NCI-H510A (cell line): ENCODE data around the gene COPE.

Experiments used
- DNase-seq: peaks from one replicate; lab custom pipeline; 2025; lab: John Stamatoyannopoulos, UW

COPE gene

GRCh38 chr19:18894254-18895037 lies 24.7 kb downstream of the COPE start:
- DNase-seq, result no peak

DNA sequence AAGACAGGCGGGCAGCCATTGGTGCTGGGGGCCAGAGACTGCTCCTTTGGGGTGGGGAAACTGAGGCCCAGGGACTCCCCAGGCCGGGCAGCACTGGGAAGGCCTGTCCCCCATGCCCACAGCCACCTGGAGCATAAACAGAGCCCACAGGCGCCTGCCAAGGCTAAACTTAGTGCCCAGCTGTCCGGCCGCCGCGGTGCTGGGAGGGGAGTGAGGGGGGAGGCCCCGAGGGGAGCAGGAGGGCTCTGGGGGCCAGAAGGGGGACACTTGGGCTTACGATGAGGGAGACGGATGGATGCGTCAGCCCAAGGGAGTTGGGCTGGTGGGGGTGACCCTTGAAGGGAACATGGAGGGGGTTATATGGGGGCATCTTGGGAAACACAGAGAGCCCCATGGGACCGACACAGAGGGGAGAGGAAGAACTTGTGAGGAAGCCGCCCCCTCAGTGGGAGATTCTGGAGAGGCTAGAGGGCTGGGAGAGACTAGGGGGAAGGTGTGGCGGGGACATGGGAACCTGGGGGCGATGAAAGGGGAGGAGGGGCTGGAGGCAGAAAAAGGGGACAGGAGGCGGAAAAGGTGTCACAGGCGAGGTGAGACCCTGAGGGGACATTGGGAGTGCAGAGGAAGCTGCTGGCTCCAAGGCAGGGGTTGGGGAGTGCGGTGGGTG lies 25.5 kb downstream of the COPE start:
- no peak for DNase-seq

- DNase-seq, result no peak
These were observed 29.0 kb downstream of the COPE start for GRCh38 chr19:18889949-18890745.

DNA sequence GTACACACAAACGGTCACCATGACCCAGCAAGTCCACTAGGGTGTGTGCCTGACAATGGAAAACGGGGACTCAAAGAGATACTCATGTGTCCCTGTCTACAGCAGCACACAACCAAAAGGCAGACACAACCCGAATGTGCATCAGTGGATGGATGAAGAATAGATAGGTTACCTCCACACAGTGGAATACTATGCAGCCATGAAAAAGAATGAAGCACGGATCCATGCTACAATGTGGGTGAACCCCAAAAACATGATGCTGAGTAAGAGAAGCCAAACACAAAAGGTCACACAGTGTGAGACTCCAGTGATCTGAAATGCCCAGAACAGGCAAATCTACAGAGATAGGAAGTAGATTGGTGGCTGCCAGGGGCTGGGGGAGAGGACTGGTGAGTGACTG lies 32.2 kb downstream of the COPE start:
- DNase-seq, result no peak

DNA sequence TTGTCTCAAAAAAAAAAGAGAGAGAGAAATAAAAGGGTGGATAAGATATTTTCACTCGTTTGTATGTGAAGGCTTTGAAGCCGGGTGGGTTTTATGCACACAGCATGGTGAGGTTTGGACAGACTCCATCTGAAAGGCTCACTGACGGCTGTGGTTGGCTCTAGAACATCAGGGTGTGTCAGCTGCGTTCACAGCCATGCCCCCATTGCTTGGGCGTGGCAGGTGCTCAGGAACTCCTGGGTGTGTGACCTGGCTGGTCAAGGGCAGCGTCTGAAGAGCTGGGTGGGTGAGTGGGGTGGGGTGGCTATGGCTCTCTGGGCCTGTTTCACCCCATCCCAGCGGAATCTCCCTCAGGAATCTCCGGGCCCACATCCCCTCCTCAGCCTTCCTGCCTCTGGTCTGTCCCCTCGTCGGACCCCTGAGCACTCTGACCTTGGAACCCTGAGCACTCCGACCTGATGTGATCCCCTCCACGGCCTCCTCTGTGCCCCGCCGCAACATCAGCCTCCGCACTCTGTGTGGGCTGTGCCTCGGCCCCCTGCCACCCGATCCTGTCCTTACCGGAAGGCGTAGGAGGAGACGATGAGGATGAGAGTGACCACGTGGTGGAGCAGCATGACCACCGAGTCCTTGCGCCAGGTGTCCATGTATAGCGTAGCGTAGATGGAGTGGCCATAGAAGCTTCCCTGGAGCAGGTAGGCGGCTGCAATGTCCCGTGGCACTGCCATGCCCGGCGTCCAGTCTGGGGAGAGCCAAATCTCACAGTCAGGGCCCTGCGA lies 35.5 kb downstream of the COPE start:
- no peak for DNase-seq

- no peak for DNase-seq
These were observed 37.7 kb downstream of the COPE start for GRCh38 chr19:18881491-18881890.

DNA sequence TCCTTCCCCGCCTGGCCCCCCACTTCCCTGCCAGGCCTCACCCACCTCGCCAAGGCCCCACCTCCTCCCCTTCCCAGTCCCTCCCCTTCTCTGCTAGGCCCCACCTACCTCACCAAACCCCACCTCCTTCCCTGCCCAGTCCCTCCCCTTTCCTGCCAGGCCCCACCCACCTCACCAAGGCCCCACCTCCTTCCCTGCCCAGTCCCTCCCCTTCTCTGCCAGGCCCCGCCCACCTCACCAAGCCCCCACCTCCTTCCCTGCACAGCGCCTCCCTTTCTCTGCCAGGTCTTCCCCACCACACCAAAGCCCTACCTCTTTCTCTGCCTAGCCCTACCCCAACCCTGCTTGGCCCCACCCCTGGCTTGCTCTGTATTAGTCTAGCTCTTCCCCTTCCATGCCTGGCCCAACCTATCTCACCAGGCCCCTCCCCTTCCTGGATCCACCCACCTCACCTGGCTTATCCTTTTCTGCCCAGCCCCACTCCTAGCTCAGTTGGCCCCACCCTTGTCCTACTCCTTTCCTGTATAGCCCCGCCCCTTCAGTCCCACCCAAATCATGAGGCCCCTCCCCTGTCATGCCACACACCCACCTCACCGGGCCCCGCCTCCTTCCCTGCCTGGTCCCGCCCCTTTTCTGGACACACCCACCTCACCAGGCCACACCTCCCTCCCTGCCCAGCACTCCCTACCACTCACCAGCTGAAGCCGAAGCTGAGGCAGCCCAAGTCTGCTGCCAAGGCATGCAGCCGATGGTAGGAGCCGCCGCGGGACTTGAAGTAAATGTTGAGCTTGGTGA lies 39.4 kb downstream of the COPE start:
- no peak for DNase-seq

DNA sequence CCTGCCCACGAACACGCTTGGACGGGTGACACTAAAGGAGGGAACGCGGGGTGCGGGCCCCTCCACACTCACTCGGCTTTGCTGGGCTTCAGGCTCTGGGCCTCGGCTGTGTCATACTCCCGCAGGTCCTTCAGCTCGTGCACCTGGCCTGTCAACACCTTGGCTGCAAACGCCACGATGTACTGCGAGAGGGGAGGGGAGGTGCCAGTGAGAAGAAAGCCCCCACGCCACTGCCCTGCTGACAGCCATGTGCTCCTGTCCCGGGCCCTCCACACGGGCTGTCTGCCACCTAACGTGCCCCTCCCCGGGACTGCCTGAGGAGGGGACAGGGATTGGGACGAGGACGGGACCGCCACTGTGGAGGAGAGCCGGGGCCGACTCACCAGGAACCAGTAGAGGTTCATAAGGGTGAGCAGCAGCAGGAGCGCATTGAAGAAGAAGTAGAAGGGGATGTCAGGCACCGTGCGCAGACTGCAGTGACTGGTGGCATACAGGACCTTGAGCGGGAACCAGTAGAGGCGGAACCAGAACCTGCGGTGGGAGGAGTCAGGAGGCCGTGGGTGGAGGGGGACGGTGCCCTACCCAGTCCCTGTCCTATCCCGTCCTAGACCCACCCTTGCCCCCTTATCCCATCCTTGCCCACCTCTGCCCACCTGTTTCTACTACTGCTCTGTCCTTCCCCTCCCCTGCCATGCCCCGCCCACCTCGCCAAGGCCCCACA lies 40.2 kb downstream of the COPE start:
- no peak for DNase-seq

DNA sequence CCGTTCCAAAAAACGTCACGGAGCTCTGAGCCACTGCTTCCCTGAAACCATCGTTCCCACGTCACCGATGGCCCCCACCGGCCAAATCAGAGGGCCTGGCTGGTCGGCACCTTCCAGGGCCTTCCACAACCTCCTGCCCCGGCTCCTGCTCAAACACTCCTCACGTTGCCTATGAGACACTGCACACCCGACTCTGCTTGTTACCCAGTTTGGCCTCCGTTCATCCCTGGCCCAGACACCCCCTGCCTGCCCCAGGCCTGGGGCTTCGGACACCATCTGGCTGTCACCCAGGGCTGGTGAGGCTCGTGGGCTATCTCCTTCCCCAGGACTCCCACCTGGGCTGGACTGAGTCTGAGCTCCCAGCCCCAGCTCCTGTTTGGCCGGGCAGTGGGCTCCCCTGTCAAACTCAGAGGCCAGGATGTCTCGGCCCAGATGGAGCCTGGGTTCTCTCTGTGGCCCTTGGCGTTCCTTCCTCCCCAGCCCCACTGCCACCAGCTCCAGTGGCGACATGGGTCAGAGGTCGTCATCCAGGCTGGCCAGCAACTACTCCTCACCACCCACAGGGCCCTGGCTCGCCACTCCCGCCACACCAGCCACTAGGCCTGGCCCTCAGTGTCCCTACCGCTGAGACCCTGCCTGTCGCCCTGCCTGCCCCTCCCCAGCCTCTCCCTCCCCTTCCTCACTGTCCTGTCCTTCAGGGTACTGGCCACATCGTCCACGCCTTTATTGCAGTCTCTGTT lies 41.0 kb downstream of the COPE start:
- DNase-seq, result no peak

DNA sequence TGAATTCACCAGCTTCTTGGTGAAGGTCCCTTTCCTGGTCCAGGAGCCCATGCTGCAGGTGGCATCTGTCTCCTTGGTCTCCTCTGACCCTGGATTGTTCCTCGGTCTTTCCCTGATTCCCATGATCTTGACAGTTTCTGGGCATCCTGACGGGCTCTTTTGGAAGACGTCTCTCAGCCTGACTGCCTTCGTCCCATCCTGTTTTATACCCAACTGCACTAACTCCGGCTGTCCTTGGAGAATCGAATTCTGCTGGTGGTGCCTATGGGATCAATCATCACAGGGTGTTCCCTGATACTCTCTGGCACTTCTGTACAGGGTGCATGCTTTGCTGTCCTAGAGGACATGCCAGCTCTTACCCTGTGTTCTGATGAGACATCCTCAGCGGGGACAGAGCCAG lies 42.3 kb downstream of the COPE start:
- no peak for DNase-seq

- DNase-seq, result no peak
These were observed 43.5 kb downstream of the COPE start for GRCh38 chr19:18875726-18876125.

DNA sequence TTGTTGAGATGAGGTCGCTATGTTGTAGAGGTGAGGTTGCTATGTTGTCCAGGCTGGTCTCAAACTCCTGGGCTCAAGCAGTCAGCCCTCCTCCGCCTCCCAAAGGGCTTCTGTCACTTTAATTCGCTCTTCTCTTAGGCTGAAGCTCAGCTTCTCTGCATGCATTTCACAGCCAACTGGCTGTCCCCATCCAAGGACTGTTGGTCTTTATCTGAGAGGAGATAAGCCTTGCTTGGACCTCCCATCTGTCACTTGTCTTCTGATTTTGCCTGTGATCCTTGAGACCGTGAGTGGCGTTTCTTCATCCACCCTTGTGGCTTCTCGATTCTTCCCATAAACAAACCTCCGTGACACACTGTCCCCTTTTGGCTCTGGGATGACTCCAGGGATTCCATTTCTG lies 47.6 kb downstream of the COPE start:
- no peak for DNase-seq

DNA sequence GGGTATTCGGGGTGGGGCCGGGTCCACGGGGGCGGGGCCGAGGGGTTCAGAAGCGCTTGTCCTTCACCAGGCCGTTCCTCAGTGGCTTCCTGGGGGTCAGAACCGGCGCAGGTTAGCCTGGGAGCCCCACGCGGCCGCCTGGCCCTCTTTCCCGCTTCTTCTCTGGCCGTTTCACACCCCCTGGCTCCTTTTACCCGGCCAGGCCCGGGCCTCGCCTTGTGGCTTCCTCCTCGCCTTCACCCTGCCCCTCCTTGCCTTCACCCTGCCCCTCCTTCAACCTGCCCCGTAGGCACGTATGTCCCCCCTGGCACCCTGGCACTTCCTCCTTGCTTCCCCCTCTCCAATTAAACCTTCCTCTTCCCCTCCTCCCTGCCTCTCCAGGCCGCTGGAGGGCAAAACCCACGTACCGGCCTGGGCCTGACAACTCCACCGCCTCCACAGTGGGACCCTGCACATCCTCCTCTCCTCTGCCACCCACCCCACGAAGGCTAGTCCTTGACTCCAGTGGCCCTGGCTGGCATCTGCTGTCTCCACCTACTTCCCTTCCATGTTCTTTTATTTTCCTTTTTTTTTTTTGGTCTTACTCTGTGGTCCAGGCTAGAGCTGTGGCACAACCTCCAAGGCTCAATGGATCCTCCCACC lies 48.5 kb downstream of the COPE start:
- DNase-seq, result no peak

DNA sequence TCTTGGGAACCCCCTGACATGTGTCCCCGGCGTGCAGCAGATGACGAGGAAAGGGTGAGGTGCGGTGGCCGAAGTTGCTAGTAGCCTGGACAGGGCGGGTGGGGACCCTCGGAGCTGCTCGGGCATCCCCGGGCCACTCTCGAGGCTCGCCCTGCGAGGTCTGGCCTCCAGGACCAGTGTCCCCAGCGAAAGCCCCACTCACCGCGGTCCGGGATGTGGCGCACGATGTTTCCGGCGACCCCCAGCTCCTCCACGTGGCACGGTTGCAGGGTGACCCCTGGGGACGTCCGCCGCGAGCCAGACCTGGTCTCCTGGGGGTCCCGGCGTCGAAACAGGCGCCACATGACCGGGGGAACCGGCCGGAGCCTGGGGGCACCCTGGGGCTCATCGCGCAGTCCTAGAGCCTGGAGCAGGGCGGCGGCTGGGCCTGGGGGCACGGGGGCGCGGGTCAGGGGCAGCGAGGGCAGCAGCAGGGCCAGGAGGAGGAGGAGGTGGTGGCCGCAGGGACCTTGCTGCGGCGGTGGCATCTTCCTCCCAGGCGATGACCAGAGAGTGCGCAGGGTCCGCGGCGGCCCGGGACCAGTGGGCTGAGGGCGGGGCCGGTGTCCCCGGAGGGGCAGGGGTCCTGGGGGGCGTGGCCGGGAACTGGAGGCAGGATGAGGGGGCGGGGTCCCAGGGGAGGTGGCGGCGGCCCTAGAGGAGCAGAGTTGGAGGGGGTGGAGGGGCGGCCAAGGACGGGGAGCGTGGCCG lies 49.2 kb downstream of the COPE start:
- no peak for DNase-seq

- no peak for DNase-seq
These were observed 50.1 kb downstream of the COPE start for GRCh38 chr19:18869023-18869618.

GRCh38 chr19:18868380-18869022 lies 50.7 kb downstream of the COPE start:
- no peak for DNase-seq

- DNase-seq, result no peak
These were observed 51.4 kb downstream of the COPE start for GRCh38 chr19:18867751-18868150.

DNA sequence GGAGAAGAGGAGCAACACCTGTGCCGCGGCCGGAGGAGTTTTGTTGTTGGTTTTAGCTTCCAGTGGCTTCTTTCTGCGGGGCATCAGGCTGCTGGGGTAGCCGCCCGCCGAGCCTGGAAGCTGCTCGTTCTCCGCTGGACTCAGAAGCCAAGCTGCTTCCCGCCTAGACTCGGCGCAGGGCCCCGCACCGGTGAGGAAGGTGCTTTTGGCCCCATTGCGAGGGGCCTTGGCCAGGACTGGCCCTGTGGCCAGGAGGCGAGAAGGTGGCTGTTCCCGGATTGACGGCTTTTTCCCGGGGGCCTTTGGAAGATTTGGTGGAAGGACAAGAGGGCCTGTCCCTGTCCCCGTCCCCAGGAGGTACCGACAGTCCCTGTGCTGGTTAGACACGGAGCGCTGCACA lies 52.0 kb downstream of the COPE start:
- DNase-seq, result no peak
